ENCODE results near the gene PTPRD. TPM values are rescaled to one million over a fixed set of nuclear protein-coding genes. Genes with fewer than 3 reads are reported as not detected.

The PTPRD gene
- total and polyA plus RNA-seq, 2 of the 4 experiments (the other 2 are of a cell fraction), result 0.07 to 0.18 TPM

DNA sequence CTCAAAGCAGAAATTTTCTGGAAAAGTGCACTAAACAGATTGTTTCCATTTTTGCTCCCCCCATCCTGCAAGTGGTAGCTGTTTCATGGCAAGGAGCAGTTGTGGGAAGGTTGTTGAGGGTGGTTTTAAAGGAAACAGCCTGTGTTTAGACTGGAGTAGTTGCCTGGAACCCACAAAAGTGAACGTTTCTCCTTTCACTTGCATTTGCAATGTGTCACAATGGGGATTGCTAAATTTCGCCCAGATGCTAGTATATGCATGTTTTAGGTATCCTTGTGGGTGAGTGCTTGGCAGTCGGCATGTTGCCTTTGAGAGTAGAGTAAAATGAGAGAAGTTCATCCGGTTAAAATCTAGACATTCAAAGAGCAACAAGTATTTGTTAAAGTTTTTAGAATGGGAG, 1713.3 kb downstream of the PTPRD start:
- intact Hi-C loops (cut with micrococcal nuclease) (loop anchor here (5.0 kb wide), 2 partner anchors 412 to 1057 kb away; no protein-coding TSS in a partner anchor), in situ Hi-C loops (cut with MboI; ENCODE audit: low sequenced_read_pairs) (no loop called here), dilution Hi-C loops (cut with HindIII; ENCODE audit: low sequenced_read_pairs, unreplicated experiment) (no loop called here)
- H2AK9ac ChIP-seq (replicated peaks; ENCODE audit: low read depth, low read length, poor library complexity), result no peak overlapping the region
- H3K18ac ChIP-seq (ENCODE audit: low read depth, low read length), result no peak overlapping the region
- no peaks in the 10 kb centered on the region for H3K79me1 ChIP-seq (ENCODE audit: low read depth in 1 of 2, low read length in 2 of 2)
- no peak overlapping the region for H4K8ac ChIP-seq (ENCODE audit: low read depth in 2 of 2, low read length in 2 of 2)
- no peaks in the 10 kb centered on the region for H3K9me1 ChIP-seq (ENCODE audit: insufficient read depth, low read length)
- no peak overlapping the region for H4K91ac ChIP-seq (ENCODE audit: insufficient read depth, low read depth, low read length)
- TF ChIP-seq RCOR1 (IDR thresholded peaks at IDR 0.05; ENCODE audit: insufficient replicate concordance, low read length) (no peak), MXI1 (IDR thresholded peaks at IDR 0.05; ENCODE audit: borderline replicate concordance, low read depth, low read length) (no peak), BHLHE40 (IDR thresholded peaks at IDR 0.05; ENCODE audit: low read depth, low read length) (no peak), SMC3 (IDR thresholded peaks at IDR 0.05; ENCODE audit: low read depth, low read length) (no peak)
- no peaks in the 10 kb centered on the region for H3K4me1 ChIP-seq (ENCODE audit: control insufficient read depth, insufficient read depth, low read length)
- H3K9me3 ChIP-seq (ENCODE audit: control insufficient read depth, insufficient read depth, low read length), result no peaks in the 10 kb centered on the region
- no peak overlapping the region for H3K23ac ChIP-seq (ENCODE audit: low read depth, low read length)
- no peak overlapping the region for H2BK15ac ChIP-seq (ENCODE audit: low read depth, low read length)
- no peaks in the 10 kb centered on the region for H3K36me3 ChIP-seq (ENCODE audit: control insufficient read depth, insufficient read depth, low read length)
- H3K27ac ChIP-seq (ENCODE audit: insufficient read depth, low read length), result no peak overlapping the region
- H4K20me1 ChIP-seq (ENCODE audit: insufficient read depth, low read length), result no peaks in the 10 kb centered on the region
- BruUV-seq (replicated peaks), result no TSS peak
- no peak overlapping the region for H4K5ac ChIP-seq (ENCODE audit: low read depth, low read length)
- DNase-seq (no peak), ATAC-seq (ENCODE audit: low read depth) (no peak)
- H3K4me2 ChIP-seq (ENCODE audit: low read depth, low read length), result no peak overlapping the region
- no peaks in the 10 kb centered on the region for H3K27me3 ChIP-seq (ENCODE audit: control insufficient read depth, insufficient read depth, low read length)
- no peak overlapping the region for H3K14ac ChIP-seq (replicated peaks; ENCODE audit: low read depth, low read length)
- H2AK5ac ChIP-seq (ENCODE audit: low read depth, low read length), result no peak overlapping the region
- H2BK120ac ChIP-seq (ENCODE audit: low read depth, low read length), result no peak overlapping the region
- no peak overlapping the region for H3K4me3 ChIP-seq (ENCODE audit: insufficient read depth, low read depth, low read length)
- no peak overlapping the region for H3K9ac ChIP-seq (ENCODE audit: low read depth, low read length)
- no peak overlapping the region for H3K4ac ChIP-seq (ENCODE audit: low read depth, low read length)
- WGBS, 2 experiments (ENCODE audit: extremely low coverage in 2 of 2, insufficient read length in 1 of 2), result 0% methylated on average over 1 of the region's 4 CpGs; no CpG with 5 or more reads in 1 of the 2 experiments
- POLR2A ChIA-PET (ENCODE audit: unreplicated experiment), result no interaction called here
- H2AFZ ChIP-seq (replicated peaks; ENCODE audit: low read length, poor library complexity), result no peak overlapping the region
- H3K56ac ChIP-seq (ENCODE audit: extremely low read depth, insufficient read depth, low read length), result no peak overlapping the region
- H2BK5ac ChIP-seq (ENCODE audit: low read depth, low read length, poor library complexity, severe bottlenecking), result no peak overlapping the region
- CTCF ChIA-PET, result no interaction called here
- H2BK20ac ChIP-seq (ENCODE audit: low read depth, low read length), result no peak overlapping the region
